SK-N-SH treated with all-trans-retinoic acid at 6 μM for 48 hours (cell line): ENCODE measurements around the gene KCNN2.

ENCODE experiments used
- ARNTL ChIP-seq: fragments of 450-650 bp; formaldehyde crosslinking; IDR thresholded peaks from 2 replicates; pipeline ENCODE4 v1.5.0; 2020; ENCODE audit warnings: low read depth, mild to moderate bottlenecking, moderate library complexity, borderline replicate concordance
- ESRRG ChIP-seq: fragments of 250-450 bp; sonication (Bioruptor Pico); IDR thresholded peaks from 2 replicates; pipeline ENCODE4 v1.6.1; 2021; ENCODE audit warnings: mild to moderate bottlenecking
- PPARA ChIP-seq: fragments of 250-450 bp; sonication (Bioruptor Pico); IDR thresholded peaks from 2 replicates; pipeline ENCODE4 v1.5.0; 2020; ENCODE audit warnings: mild to moderate bottlenecking, borderline replicate concordance
- RARB ChIP-seq: fragments of 250-450 bp; sonication (Bioruptor Pico); IDR thresholded peaks from 2 replicates; pipeline ENCODE4 v1.8.0; 2021; ENCODE audit warnings: mild to moderate bottlenecking, moderate library complexity
- SNAI2 ChIP-seq: fragments of 250-450 bp; sonication (Bioruptor Pico); IDR thresholded peaks from 2 replicates; pipeline ENCODE4 v1.5.0; 2020; ENCODE audit warnings: mild to moderate bottlenecking, moderate library complexity
- TOX ChIP-seq: fragments of 250-450 bp; sonication (Bioruptor Pico); IDR thresholded peaks from 2 replicates; pipeline ENCODE4 v1.8.0; 2021; ENCODE audit warnings: mild to moderate bottlenecking, moderate library complexity, borderline replicate concordance
- ZFP30 ChIP-seq: fragments of 450-650 bp; formaldehyde crosslinking; IDR thresholded peaks from 2 replicates; pipeline ENCODE4 v1.5.0; 2022; ENCODE audit warnings: mild to moderate bottlenecking, moderate library complexity
- ZNF565 ChIP-seq: fragments of 450-650 bp; formaldehyde crosslinking; conservative IDR thresholded peaks from 2 replicates; pipeline ENCODE4 v1.5.0; 2020; ENCODE audit warnings: low read depth, mild to moderate bottlenecking, moderate library complexity
- ZNF70 ChIP-seq: fragments of 450-650 bp; formaldehyde crosslinking; IDR thresholded peaks from 2 replicates; pipeline ENCODE4 v1.5.0; 2020; ENCODE audit warnings: mild to moderate bottlenecking, moderate library complexity
- TF ChIP-seq, protein P1 (sequence below): fragments of 250-450 bp; sonication (Bioruptor Pico); IDR thresholded peaks from 2 replicates; pipeline ENCODE4 v1.5.0; 2020; ENCODE audit warnings: mild to moderate bottlenecking, moderate library complexity
- TF ChIP-seq, protein P2 (sequence below): fragments of 250-450 bp; sonication (Bioruptor Pico); IDR thresholded peaks from 2 replicates; pipeline ENCODE4 v1.8.0; 2020; ENCODE audit warnings: mild to moderate bottlenecking, moderate library complexity, borderline replicate concordance

DNA sequence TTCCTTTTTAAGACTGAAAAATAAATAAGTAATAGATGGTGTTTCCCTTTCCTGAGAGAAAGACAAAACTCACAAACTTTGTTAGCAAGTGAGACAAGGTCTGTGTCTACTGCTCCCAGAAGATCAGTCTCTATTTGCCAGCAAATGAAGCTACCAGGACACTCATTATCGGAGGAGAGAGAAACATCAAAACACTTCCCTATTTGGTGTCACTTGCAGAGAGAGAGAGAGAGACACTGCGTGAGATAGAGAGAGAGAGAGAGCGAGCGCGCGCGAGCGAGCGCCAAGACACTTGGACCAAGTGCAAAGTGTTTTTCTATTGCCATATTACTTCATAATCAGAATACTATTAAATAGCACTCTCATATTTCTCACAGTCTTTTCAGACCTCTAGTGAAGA lies 142.7 kb downstream of the KCNN2 start:
- no peak for TF ChIP-seq RARB (CRISPR knock-in tag)
- no peak for TF ChIP-seq ZFP30 (CRISPR knock-in tag)
- TF ChIP-seq, protein P1, sequence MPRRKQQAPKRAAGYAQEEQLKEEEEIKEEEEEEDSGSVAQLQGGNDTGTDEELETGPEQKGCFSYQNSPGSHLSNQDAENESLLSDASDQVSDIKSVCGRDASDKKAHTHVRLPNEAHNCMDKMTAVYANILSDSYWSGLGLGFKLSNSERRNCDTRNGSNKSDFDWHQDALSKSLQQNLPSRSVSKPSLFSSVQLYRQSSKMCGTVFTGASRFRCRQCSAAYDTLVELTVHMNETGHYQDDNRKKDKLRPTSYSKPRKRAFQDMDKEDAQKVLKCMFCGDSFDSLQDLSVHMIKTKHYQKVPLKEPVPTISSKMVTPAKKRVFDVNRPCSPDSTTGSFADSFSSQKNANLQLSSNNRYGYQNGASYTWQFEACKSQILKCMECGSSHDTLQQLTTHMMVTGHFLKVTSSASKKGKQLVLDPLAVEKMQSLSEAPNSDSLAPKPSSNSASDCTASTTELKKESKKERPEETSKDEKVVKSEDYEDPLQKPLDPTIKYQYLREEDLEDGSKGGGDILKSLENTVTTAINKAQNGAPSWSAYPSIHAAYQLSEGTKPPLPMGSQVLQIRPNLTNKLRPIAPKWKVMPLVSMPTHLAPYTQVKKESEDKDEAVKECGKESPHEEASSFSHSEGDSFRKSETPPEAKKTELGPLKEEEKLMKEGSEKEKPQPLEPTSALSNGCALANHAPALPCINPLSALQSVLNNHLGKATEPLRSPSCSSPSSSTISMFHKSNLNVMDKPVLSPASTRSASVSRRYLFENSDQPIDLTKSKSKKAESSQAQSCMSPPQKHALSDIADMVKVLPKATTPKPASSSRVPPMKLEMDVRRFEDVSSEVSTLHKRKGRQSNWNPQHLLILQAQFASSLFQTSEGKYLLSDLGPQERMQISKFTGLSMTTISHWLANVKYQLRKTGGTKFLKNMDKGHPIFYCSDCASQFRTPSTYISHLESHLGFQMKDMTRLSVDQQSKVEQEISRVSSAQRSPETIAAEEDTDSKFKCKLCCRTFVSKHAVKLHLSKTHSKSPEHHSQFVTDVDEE (CRISPR knock-in tag) = no peak
- TF ChIP-seq TOX (CRISPR knock-in tag) = no peak
- no peak for TF ChIP-seq ZNF565
- TF ChIP-seq PPARA (CRISPR knock-in tag) = no peak
- TF ChIP-seq ARNTL (CRISPR knock-in tag) = no peak
- TF ChIP-seq, protein P2, sequence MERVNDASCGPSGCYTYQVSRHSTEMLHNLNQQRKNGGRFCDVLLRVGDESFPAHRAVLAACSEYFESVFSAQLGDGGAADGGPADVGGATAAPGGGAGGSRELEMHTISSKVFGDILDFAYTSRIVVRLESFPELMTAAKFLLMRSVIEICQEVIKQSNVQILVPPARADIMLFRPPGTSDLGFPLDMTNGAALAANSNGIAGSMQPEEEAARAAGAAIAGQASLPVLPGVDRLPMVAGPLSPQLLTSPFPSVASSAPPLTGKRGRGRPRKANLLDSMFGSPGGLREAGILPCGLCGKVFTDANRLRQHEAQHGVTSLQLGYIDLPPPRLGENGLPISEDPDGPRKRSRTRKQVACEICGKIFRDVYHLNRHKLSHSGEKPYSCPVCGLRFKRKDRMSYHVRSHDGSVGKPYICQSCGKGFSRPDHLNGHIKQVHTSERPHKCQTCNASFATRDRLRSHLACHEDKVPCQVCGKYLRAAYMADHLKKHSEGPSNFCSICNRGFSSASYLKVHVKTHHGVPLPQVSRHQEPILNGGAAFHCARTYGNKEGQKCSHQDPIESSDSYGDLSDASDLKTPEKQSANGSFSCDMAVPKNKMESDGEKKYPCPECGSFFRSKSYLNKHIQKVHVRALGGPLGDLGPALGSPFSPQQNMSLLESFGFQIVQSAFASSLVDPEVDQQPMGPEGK (CRISPR knock-in tag) = no peak
- no peak for TF ChIP-seq SNAI2 (CRISPR knock-in tag)
- no peak for TF ChIP-seq ZNF70 (CRISPR knock-in tag)
- no peak for TF ChIP-seq ESRRG (CRISPR knock-in tag)
